GM11168 (cell line): ENCODE data around the gene TRIM67.
"Not testable (repeated sequence)": the region's sequence is repeated elsewhere in the genome, so short reads cannot be mapped to it uniquely, and the experiment has no call there.

Experiments
- in situ Hi-C: fragments of 300-500 bp; cut with MboI; formaldehyde crosslinking; loops from one replicate; pipeline ENCODE4 v1.12.0; 2022; ENCODE audit warnings: low sequenced_read_pairs; ENCODE audit not compliant: unreplicated experiment

Gene TRIM67

DNA sequence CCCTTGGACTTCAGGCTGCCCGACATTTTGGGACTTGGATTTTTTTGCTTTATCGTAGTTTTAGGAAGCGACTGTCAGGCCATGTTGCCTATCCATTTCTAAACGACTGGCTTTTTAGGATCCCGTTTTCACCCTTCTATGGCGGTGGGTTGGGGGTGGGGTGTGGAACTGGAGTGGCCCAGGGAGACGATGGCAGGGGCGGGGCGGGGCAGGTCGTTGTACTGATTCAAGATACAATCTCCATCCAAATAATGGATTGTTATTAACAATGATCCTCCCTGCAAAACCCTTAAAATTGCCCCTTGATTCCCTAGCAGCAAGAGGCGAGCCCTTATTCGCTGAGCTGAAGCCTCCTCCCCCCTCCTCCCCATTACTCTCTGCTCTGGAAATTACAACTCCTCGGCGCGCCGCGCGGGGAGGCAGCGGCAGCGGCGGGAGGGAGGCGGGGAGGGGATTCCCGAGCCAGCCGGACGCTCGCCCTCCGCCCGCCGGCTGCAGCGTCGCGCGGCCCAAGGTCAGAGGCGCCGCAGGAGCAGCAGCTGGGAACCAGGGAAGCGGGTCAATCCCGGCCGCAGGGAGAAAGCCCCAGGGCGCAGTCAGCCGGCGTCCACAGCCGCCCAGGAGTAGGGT is at the start of gene TRIM67:
Gene TRIM67 (plus strand): TSS at position 392 of the 630 bp plus-strand sequence. CDS start 912 bp downstream, outside the sequence.
- in situ Hi-C loops: no loop called here

DNA sequence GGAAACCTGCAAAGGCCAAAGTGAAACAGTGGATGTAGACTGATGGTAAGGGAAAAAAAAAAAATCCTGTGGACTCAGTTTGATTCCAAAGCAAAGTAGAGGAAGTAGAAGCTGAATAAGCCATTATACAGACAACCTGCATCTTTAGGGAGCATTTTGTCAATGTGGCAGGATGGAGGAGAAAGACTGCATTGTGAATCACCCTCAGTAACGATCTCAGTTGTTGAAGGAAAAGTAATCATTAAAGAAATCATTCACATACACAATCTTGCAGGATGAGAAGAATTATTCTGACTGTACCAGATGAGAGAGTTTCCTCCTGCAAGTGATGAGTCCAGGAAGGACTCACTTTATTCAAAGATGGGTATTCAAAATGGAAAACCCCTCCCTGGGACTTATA is 45.1 kb upstream of the TRIM67 start:
- in situ Hi-C loops: no loop called here

DNA sequence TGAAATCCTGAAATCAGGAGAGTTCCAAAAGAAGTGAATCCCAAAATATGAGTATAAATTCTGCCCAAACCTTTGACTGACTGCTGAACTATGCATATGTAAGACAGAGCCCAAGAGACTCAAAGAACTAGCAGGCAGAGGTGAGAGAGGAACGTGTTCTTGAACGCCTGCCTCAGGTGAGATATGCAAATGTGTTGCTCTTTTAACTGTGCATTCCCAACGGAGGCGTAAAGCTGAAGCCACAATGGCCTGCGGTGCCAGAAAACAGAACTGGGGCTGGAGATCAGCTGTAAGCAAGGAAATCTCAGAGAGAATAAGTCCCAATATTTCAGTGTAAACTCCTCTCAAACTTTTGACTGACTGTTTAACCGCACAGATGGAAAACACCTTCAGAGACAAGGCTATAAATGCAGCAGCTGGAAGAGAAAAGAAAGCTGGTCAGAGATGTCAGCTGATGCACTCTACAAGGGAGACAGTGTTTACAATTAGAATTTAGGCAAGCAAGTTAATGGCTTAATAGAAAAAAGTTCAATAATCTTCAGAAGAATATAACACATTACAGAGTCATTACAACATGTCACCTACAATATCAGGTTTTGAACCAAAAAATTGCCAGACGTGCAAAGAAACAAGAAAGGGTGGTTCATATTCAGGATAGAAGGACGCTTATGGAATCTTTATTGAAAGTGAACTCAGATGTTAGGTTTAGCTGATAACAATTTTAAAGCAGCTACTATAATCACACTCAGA is 43.0 kb upstream of the TRIM67 start:
- in situ Hi-C loops: no loop called here

DNA sequence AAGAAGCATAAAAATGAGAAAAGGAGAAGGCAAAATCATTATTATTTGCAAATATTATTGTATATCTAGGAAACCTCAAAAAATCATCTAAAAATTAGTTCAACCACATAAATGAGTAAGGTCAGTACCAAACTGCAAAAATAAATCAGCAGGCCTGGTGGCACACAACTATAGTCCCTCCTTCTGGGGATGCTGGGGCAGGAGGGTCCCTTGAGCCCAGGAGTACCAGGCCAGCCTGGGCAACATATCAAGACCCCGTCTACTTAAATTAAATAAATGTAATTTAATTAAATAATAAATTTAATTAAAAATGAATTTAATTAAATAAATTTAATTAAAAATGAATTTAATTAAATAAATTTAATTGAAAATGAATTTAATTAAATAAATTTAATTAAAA is 40.3 kb upstream of the TRIM67 start:
- in situ Hi-C loops: no loop called here

DNA sequence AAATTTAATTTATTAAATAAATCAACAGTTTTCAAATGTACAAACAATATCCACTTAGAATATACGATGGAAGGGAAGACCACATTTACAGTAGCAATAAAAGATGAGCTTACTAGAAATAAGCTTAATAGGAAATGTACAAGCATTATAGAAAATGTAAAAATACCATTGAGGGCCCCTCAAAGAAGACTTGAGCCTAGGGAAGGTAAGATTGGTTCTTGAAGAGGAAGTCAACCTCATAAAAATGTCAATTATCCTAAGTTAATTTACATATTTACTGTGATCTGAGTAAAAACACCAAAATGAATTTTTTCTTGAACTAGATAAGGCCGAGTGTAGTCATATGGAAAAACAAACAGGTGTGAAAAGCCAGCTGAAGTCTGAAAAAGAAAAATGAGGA is 39.7 kb upstream of the TRIM67 start:
- in situ Hi-C loops: no loop called here

DNA sequence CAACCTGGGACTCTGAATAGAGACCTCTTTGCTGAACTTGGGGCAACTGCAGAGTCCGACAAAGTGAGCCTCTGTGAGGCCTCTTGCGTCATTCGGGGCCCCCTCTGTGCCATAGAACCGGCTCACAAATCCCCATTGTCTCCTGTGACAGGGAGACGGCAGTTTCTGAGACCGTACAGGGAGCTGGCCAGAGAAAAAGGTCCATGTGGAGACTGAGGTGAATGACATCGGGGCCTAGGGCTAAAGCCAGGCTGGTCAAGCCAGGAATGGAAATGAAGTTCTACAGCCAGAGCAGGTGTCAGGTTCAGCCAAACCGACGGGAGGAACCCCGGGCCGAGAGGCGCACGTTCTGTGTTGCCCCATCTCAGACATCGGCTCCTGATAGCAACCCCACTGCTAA is 37.1 kb upstream of the TRIM67 start:
- in situ Hi-C loops: no loop called here

DNA sequence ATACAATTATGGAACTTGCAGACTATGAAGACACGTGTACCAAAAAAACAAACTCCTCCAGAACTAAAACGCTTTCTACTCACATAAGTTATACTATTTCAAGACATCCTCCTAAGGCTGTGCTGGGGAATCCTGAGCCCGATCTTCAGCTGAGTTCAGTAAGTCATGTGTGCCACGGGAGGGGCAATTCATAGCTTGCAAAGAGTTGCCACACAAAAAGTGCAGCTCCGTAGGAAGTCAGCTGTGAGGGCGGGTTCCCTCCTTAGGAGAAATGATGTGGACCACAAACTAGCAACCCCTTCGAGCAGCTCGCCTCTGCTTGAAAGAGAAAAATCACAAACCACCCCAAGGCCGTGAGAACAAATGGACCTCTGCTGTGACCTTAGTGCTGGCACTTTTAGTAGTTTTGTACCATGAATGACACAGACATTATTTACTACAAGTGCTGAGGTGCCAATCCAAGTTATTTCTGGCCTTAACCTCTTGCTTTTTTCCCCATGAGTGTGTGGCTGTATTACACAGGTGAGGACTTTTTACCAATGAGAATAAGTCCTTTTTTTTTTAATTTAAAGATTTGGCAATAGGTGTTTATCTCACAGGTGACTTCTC is 35.8 kb upstream of the TRIM67 start:
- in situ Hi-C loops: no loop called here

DNA sequence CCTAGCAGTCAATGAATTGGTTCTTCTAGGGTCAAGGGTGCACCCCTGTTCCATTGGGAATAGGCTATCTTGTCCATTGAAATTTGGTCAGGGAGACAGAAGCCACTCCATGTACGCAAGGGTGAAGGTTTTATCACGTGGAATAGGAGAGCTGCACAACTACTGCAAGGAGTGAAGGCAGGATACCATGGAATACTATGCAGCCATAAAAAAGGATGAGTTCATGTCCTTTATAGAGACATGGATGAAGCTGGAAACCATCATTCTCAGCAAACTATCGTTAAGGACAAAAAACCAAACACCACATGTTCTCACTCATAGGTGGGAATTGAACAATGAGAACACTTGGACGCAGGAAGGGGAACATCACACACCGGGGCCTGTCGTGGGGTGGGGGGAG is 34.8 kb upstream of the TRIM67 start:
- in situ Hi-C loops: not testable (repeated sequence)

DNA sequence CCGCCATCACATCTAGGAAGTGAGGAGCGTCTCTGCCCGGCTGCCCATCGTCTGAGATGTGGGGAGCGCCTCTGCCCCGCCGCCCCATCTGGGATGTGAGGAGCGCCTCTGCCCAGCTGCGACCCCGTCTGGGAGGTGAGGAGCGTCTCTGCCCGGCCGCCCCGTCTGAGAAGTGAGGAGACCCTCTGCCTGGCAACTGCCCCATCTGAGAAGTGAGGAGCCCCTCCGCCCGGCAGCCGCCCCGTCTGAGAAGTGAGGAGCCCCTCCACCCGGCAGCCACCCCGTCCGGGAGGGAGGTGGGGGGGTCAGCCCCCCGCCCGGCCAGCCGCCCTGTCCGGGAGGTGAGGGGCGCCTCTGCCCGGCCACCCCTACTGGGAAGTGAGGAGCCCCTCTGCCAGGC is 33.4 kb upstream of the TRIM67 start:
- in situ Hi-C loops: not testable (repeated sequence)

DNA sequence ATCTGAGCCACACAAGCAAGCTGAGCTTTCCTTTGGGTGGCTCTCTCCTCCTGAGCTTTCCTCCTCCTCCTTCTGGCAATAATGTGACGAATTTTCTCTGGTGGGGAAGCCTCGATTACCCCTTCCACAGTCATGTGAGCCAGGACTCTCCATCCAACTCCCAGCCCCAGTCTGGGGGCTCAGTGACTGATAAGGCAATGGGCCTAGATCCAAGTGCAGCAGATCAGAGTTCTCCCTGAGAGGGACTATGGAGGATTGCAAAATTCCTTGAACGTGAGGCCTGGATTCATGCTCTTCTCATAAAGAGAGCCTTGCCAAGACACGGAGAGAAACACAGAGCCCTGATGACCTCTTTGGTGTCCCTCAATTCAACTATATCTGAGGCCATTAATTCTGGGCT is 31.3 kb upstream of the TRIM67 start:
- in situ Hi-C loops: no loop called here

DNA sequence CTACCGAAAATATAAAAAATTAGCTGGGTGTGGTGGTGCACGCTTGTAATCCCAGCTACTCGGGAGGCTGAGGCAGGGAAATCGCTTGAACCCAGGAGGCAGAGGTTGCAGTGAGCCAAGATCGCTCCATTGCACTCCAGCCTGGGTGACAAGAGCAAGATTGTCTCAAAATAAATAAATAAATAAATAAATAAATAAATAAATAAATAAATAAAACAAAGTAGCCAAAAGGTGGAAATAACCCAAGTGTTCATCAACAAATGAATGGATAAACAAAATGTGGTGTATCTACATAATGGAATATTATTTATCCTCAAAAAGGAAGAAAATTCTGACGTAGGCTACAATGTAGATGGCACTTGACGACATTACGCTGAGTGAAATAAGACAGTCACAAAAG is 29.3 kb upstream of the TRIM67 start:
- in situ Hi-C loops: not testable (repeated sequence)

DNA sequence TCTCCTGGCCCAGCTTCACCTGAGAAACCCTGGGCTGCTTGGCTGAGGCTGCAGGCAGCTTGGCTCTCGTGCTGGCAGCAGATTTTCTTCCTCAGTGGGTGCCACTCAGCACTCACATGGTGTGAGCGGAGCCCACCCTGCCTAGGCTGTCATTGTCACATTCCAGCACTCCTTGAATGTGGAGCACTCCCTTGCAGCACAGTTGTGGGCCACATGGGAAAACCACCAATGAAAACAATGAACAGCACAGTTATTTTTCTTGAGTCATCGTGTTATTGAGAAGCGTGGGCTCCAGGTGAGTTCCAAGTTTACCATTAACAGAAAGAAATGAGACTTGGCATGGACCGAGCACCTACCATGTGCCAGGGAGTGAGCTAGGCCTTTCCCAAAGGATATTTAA is 27.2 kb upstream of the TRIM67 start:
- in situ Hi-C loops: no loop called here

DNA sequence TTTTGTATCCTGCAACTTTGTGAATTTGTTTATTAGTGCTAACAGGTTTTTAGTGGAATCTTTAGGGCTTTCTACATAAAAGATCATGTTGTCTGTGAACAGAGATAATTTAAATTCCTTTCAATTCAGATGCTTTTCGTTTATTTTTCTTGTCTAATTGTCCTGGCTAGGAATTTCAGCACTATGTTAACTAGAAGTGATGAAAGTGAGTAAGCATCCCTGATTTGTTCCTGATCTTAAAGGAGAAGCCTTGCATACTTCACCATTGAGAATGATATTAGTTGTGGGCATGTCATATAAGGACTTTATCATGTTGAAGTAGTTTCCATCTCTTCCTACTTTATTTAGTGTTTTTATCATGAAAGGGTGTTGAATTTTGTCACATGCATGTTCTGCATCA is 23.6 kb upstream of the TRIM67 start:
- in situ Hi-C loops: no loop called here

DNA sequence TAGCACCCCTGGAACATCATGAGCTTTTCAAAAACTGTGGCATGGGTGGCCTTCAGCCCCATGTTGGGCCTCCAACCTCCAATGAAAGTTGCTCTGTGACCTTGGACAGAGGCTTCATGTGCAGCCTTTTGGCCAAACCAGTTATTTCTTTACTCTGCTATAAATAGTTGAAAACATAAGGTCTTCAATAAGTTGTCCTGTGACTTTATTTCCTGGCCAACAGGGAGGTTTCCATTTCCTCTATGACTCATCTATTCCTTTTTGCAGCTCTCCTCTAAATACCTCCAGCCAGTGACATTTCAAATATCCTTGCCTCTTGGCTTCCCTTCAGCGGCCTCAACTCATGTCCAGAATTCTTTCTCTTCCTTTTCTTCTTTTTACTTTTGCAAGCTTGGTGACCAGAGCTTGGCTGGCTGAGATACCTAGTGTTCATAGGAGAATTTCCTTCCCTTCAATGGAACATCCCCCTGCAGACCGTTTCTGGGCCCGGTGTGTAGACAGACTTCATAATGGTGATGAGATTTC is 22.7 kb upstream of the TRIM67 start:
- in situ Hi-C loops: no loop called here

DNA sequence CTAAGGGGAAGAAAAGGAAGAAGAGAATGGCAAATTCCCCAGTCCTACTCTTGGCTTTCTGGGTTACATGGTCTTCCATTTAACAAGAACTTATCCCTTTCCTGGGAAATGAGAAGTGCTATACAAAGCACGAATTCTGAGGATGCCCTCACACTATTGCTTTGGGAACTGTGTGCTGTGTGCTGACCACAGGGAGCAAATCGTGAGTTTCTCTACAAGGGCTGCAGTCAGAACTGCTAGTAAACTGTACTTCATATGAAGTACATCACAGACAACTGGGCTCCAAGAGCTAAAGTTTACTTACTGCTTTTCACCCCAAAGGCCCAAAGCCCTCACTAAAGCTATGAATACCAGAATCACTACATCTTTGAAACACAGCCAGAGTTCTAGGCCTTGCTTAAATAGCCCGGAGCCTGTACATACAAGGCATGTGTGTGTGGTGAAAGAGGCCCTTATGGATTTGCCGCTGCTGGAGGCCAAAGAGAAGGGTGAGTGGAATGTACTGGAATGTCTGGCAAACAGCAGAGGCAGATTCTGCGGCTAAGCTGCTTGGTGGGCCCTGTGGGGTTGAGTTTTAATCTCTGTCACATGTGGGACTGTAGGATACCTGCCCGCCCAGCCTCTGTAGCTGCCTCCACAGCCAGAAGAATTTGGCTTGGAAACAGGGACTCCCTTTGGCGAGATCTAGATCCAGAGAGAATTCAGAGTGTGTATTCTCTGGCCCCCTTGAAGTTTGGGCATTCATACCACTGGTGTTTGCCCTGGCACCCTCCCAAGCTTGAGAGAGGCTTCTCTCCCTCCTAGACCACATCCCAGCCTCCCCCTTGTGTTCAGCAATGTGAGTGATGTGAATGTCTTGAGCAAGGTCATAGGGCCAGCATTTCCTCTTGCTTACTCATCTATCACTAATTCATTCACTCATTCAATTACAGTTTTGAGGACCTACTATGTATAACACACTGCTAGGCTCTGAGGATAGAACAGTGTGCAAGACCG is 21.9 kb upstream of the TRIM67 start:
- in situ Hi-C loops: no loop called here

DNA sequence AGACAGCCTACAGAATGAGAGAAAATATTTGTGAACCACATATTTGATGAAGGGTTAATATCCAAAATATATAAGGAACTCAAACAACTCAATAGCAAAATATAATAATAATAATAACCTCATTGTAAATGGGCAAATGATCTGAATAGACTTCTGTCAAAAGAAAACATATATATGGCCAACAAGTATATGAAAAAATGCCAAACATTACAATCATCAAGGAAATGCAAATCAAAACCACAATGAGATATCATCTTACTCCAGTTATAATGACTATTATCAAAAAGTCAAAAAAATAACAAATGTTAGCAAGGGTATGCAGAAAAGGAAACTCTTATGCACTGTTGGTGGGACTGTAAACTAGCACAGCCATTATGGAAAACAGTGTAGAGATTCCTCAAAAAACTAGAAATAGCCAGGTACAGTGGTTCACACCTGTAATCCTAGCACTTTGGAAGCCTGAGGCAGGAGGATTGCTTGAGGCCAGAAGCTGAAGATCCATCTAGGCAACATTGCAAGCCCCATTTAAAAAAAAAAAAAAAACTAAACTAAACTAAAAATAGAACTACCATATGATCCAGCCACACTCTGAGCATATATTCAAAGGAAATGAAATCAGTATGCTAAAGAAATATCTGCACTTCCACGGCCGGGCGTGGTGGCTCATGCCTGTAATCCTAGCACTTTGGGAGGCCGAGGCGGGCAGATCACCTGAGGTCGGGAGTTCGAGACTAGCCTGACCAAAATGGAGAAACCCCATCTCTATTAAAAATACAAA is 17.3 kb upstream of the TRIM67 start:
- in situ Hi-C loops: no loop called here

DNA sequence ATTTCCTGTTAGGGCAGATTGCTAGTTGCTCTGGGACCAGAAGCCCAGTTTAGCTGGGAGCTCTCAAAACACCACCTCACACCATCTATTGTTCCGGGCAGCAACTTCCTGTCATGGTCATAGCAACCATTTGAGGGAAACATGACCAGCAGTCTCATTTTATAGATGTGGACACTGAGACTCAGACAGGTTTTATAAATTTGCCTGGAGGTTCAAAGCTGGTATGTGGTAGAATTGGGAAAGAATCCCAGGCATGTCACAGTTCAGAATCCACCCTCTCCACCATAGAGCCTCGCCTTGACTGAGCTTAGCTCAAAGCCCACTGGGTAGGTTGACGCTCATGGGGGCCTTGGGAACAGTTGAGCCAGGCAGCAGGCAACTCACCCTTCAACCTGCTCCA is 14.0 kb upstream of the TRIM67 start:
- in situ Hi-C loops: no loop called here

DNA sequence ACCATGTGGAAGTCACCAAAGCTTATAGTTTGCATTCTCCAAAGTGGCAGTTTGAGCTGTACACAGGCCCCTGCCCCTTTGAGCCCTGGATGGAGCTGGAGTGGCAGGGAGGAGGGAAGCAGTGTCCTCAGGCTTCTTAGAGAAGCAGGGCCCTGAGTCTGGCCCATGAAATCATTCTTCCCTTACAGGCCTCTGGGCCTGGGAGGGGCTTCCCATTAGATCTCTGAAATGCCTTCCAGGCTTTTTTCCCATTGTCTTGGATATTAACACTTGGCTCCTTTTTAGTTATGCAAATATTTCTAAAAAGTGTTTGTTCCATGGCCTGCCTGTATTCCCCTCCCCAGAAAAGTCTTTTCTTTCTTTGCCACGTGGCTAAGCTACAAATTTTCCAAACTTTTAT is 10.0 kb upstream of the TRIM67 start:
- in situ Hi-C loops: no loop called here

DNA sequence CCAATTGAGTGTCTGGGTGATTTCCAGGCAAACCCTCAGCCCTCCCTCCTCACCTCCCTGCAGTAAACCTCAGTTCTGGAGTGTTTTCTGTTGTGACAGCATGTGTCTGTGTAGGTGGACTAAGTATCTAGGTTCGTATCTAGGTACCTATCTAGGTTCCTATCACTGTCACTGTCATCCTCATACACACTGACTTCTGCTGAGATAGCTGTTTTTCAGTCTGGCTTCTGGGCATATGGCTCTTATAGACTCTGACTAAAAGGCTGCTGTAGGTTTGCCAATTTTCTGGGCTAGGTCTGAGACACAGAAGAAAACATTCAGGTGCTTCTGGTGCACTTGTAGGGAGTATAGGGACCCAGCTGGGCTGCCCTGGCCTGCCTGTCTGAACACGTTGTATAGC is 8.1 kb upstream of the TRIM67 start:
- in situ Hi-C loops: no loop called here

DNA sequence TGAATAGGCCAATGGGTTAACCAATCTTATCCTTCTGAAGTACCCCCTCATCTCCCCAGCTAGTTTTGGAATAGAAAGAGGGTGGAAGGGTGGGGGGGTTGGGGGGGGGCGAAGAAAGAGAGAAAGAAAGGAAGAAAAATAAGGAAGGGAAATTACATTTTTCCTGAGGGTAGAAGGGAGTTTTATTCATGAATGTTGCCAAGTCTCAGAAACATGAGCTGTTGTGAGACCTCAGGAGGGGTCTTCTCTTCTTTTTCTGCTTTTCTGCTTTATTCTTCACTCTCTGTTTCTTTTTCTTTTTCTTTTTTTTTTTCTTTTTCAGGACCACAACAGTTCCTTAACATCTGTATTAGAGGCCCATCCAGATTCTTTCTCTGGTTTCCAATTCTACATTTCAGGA is 6.0 kb upstream of the TRIM67 start:
- in situ Hi-C loops: no loop called here
